ENCODE measurements around the gene AMACR. TPM values are rescaled to one million over a fixed set of nuclear protein-coding genes. Genes with fewer than 3 reads are reported as not detected.

The AMACR gene
- total RNA-seq (1 to 10 TPM; 8.1 to 9.9 (median 9.4) TPM), polyA plus RNA-seq (1 to 10 TPM; 3.1 to 4.9 (median 4.3) TPM)
- long read RNA-seq, donor 1, full-length matches to known transcripts = 5 of 5 reads
- long read RNA-seq, donor 1, partial matches to known transcripts = 0 of 5 reads
- long read RNA-seq, donor 1, other reads (novel, unspliced or antisense) = 0 of 5 reads
- long read RNA-seq, donor 2, full-length matches to known transcripts = 9 of 9 reads
- long read RNA-seq, donor 2, partial matches to known transcripts = 0 of 9 reads
- long read RNA-seq, donor 2, other reads (novel, unspliced or antisense) = 0 of 9 reads

DNA sequence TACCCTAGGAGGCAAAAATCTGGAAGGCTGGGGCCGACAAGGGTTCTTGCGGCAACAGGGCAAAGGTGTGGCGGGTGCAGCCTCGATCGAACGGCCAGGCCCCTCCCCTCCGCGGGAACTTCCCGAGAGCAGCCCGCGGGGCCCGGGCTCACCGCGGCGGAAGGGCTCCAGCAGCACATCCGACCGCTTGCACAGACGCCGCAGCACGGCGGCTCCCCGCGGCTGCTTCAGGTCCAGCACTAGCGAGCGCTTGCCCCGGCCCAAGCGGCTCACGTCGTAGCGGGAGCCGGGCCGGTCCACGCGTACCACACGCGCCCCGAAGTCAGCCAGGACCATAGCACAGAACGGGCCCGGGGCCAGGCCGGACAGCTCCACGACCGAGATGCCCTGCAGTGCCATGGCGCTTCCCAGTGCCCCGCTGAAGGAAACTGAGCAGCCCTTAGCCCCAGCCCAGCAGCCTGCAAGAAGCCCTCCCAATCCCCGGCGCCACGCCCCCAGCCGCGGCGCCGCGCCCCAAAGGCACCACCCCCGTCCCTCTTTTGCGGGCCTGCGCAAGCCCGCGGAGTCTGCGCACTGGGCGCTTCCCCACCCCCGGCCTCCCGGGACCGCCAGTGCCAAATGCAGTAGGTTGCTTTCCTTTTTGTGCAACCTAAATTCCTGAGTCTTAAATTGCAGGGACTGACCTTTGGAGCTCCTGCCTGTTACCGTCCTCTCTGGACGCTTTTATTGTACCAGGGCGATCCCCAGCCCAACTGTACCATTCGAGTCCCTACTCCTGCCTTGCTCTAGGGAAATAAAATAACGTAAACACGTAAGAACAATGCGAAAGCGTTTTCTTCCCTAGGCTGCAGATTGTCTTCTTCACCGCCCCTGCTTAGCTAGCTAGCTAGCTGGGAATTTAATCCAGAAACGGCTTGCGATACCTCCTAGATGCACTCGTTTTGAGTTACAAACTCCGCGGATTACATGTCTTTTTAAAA, at the start of gene AMACR:
TSS of gene AMACR (minus strand) at position 430 of the 980 bp plus-strand sequence. CDS start at position 399, 31 bp downstream.
- TF ChIP-seq POLR2AphosphoS5 (IDR thresholded peaks at IDR 0.05) = peak; percentile 94 to 97 (median 96)
- TF ChIP-seq, protein P1, sequence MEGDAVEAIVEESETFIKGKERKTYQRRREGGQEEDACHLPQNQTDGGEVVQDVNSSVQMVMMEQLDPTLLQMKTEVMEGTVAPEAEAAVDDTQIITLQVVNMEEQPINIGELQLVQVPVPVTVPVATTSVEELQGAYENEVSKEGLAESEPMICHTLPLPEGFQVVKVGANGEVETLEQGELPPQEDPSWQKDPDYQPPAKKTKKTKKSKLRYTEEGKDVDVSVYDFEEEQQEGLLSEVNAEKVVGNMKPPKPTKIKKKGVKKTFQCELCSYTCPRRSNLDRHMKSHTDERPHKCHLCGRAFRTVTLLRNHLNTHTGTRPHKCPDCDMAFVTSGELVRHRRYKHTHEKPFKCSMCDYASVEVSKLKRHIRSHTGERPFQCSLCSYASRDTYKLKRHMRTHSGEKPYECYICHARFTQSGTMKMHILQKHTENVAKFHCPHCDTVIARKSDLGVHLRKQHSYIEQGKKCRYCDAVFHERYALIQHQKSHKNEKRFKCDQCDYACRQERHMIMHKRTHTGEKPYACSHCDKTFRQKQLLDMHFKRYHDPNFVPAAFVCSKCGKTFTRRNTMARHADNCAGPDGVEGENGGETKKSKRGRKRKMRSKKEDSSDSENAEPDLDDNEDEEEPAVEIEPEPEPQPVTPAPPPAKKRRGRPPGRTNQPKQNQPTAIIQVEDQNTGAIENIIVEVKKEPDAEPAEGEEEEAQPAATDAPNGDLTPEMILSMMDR (IDR thresholded peaks at IDR 0.05 in 8 of 11, conservative IDR thresholded peaks at IDR 0.05 in 3 of 11) = peak in 2 of 11 experiments; percentile 11 to 23
- peak in 2 of 3 donors; percentile 77 to 86 for TF ChIP-seq POLR2A (IDR thresholded peaks at IDR 0.05)
- Histone ChIP-seq H3K27me3 (replicated peaks in 1 of 7) (no peaks in the 10 kb centered on the region), H3K9me3 (no peaks in the 10 kb centered on the region), H3K4me1 (peaks cover 5 to 31% (median 20%) of the 10 kb centered on the region in 6 donors), H3K36me3 (peaks cover 0 to 25% (median 10%) of the 10 kb centered on the region in 6 donors), H3K27ac (peak within 1 kb of the TSS; percentile 87 to 96 (median 94)), H3K4me3 (peak within 1 kb of the TSS; percentile 59 to 91 (median 80))
- intact Hi-C loops (cut with DNase I; ENCODE audit: low total_unique reads) = no loop called here
- peak; percentile 98 for DNase-seq
- 0 to 1% (median 0%) methylated on average over 34 to 76 of the region's 76 CpGs for WGBS, 5 donors

DNA sequence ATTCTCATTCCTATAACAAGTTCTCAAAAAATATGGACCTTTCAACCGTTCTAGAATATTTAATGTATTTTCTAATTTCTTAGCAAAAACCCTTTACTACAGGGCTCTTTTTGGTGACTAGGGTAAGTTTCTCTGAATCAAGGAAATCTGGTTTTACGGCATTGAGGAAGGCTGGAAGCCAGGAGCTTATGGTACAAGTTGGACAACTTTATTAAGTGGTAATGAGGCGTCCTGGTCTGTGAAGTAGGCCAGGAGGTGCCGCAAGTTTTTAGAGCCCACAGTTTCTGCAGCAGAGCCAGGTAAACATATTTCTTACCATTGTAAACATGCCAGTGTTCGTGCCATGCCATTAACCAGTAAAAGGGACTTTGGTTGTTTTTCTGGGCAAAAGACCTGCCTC, 49.7 kb upstream of the AMACR start:
- 91 to 97% (median 96%) methylated on average over 5 of the region's 5 CpGs for WGBS, 5 donors
- DNase-seq = no peak
- Histone ChIP-seq H3K4me3 (no peak overlapping the region), H3K4me1 (no peaks in the 10 kb centered on the region), H3K36me3 (peaks cover 0 to 29% (median 0%) of the 10 kb centered on the region in 6 donors), H3K27me3 (replicated peaks in 1 of 7) (no peaks in the 10 kb centered on the region), H3K27ac (no peak overlapping the region), H3K9me3 (peaks cover 0 to 4% (median 0%) of the 10 kb centered on the region in 8 donors)
- no peak for TF ChIP-seq POLR2AphosphoS5 (IDR thresholded peaks at IDR 0.05)
- TF ChIP-seq POLR2A (IDR thresholded peaks at IDR 0.05) = no peak
- TF ChIP-seq, protein P1 (IDR thresholded peaks at IDR 0.05 in 8 of 11, conservative IDR thresholded peaks at IDR 0.05 in 3 of 11) = no peak
- intact Hi-C loops (cut with DNase I; ENCODE audit: low total_unique reads) = no loop called here

DNA sequence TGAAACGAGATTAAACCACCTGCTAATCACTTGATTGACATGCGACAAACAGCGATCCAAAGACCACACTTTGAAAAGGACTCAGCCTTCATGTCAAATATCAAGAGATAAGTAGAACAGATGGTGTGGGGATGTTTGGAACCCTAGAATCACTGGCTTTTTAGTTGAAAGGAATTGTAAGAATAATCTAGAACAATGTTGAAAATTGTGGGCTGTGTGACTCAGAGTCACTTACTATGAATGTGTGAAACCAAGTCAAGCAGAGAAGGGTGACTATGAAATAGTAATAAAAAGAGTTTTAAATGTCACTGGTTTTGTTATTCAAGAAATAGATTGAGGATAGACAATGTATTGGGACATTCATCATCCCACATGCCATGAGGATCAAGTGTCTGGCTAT, 49.3 kb upstream of the AMACR start:
- H3K27me3 ChIP-seq (replicated peaks in 1 of 7) = no peaks in the 10 kb centered on the region
- 96 to 98% (median 97%) methylated on average over 3 of the region's 3 CpGs for WGBS, 5 donors
- no peak for DNase-seq
- no peaks in the 10 kb centered on the region for H3K4me1 ChIP-seq
- H3K4me3 ChIP-seq = no peak overlapping the region
- H3K27ac ChIP-seq = no peak overlapping the region
- H3K9me3 ChIP-seq = peaks cover 0 to 4% (median 0%) of the 10 kb centered on the region in 8 donors
- TF ChIP-seq POLR2AphosphoS5 (IDR thresholded peaks at IDR 0.05) (no peak), POLR2A (IDR thresholded peaks at IDR 0.05) (no peak)
- TF ChIP-seq, protein P1 (IDR thresholded peaks at IDR 0.05 in 8 of 11, conservative IDR thresholded peaks at IDR 0.05 in 3 of 11) = no peak
- intact Hi-C loops (cut with DNase I; ENCODE audit: low total_unique reads) = no loop called here
- H3K36me3 ChIP-seq = peaks cover 0 to 29% (median 0%) of the 10 kb centered on the region in 6 donors
